Measurements from ENCODE around the gene MARCHF9.

Gene MARCHF9

GRCh38 chr12:57783861-57784260 lies 29.0 kb downstream of the MARCHF9 start:
- H3K4me3 ChIP-seq (ENCODE audit: low read depth, low read length) = no peak overlapping the region

GRCh38 chr12:57793920-57794319 lies 39.0 kb downstream of the MARCHF9 start:
- DNase-seq = no peak
- Histone ChIP-seq H3K9me3 (no peaks in the 10 kb centered on the region), H3K4me1 (peaks cover 2% of the 10 kb centered on the region; the same call in 1 of the 2 replicates), H3K36me3 (peaks cover 58% of the 10 kb centered on the region), H3K4me3 (ENCODE audit: low read depth, low read length) (no peak overlapping the region), H3K27me3 (no peaks in the 10 kb centered on the region)
- TF ChIP-seq CTCF (IDR thresholded peaks at IDR 0.05; ENCODE audit: low read depth, low read length) = no peak

More at GRCh38 chr12:57783861-57784260, 29.0 kb downstream of the MARCHF9 start:
- no peak for TF ChIP-seq CTCF (IDR thresholded peaks at IDR 0.05; ENCODE audit: low read depth, low read length)
- DNase-seq = no peak
- Histone ChIP-seq H3K4me1 (no peaks in the 10 kb centered on the region), H3K36me3 (peaks cover 35% of the 10 kb centered on the region), H3K9me3 (no peaks in the 10 kb centered on the region; the same call in 1 of the 2 replicates), H3K27me3 (no peaks in the 10 kb centered on the region)

- Histone ChIP-seq H3K27me3 (no peaks in the 10 kb centered on the region), H3K36me3 (peaks cover 47% of the 10 kb centered on the region), H3K4me1 (peaks cover 2% of the 10 kb centered on the region; the same call in 1 of the 2 replicates), H3K4me3 (ENCODE audit: low read depth, low read length) (no peak overlapping the region), H3K9me3 (no peaks in the 10 kb centered on the region)
- no peak for TF ChIP-seq CTCF (IDR thresholded peaks at IDR 0.05; ENCODE audit: low read depth, low read length)
- DNase-seq = no peak
Observed at GRCh38 chr12:57795354-57795753, 40.5 kb downstream of the MARCHF9 start.

DNA sequence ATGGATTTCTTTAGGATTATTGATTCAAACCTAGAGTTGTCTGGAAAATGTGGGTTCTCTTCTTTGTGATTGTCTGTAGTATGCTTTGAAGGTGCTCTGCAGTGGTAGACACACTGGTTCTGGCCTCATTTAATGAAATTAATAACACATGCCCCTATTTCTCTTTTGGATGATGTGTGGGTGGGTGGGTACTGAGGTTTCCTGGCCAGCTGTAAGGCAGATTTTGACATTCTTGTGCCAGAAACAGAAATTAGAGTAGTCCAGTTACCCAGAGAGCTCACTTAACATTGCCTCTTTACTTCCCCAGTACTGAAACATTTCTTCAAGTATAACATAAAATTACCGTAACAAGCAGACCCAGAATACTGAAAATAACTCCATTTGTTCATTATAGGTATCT lies 42.1 kb downstream of the MARCHF9 start:
- DNase-seq = no peak
- Histone ChIP-seq H3K4me3 (ENCODE audit: low read depth, low read length) (no peak overlapping the region), H3K27me3 (no peaks in the 10 kb centered on the region), H3K36me3 (peaks cover 38% of the 10 kb centered on the region), H3K9me3 (no peaks in the 10 kb centered on the region), H3K4me1 (peaks cover 2% of the 10 kb centered on the region; the same call in 1 of the 2 replicates)
- TF ChIP-seq CTCF (IDR thresholded peaks at IDR 0.05; ENCODE audit: low read depth, low read length) = no peak

GRCh38 chr12:57797933-57798332 lies 43.0 kb downstream of the MARCHF9 start:
- H3K36me3 ChIP-seq = peaks cover 28% of the 10 kb centered on the region
- H3K27me3 ChIP-seq = no peaks in the 10 kb centered on the region
- H3K4me1 ChIP-seq = peaks cover 2% of the 10 kb centered on the region; the same call in 1 of the 2 replicates
- DNase-seq = no peak
- no peak overlapping the region for H3K4me3 ChIP-seq (ENCODE audit: low read depth, low read length)
- no peak for TF ChIP-seq CTCF (IDR thresholded peaks at IDR 0.05; ENCODE audit: low read depth, low read length)
- H3K9me3 ChIP-seq = no peaks in the 10 kb centered on the region

DNA sequence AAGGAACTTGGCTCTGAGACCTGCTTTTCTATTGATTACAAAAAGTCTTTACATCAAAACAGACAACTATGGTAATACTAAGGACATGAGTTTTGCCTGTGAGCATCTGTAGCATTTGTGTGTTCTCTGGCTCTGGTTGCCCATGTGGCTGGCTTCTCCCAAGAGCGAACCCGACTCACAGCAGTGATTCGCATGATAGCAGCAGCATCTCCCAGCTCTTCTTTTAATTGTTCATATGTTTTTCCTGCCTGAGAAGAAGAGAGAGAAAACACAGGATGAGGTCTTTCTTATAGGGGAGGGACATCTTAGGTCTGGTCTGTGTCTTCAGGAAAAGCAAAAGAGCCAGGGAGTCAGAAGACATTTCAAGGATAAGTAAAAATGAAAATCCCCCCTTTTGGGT lies 46.1 kb downstream of the MARCHF9 start:
- no peak overlapping the region for H3K4me3 ChIP-seq (ENCODE audit: low read depth, low read length)
- H3K4me1 ChIP-seq = no peaks in the 10 kb centered on the region
- no peaks in the 10 kb centered on the region for H3K27me3 ChIP-seq
- DNase-seq = no peak
- peaks cover 10% of the 10 kb centered on the region for H3K36me3 ChIP-seq
- no peaks in the 10 kb centered on the region for H3K9me3 ChIP-seq
- TF ChIP-seq CTCF (IDR thresholded peaks at IDR 0.05; ENCODE audit: low read depth, low read length) = no peak

Data from BE2C (cell line).